Activated naive CD4-positive, alpha-beta T cell treated with anti-CD3 and anti-CD28 coated beads for 36 hours (primary cell): ENCODE data around the gene FBXO46. TPM values are rescaled to one million over a fixed set of nuclear protein-coding genes. Genes with fewer than 3 reads are reported as not detected.
A peak's percentile ranks its signal among the peaks of the same experiment; 100 is the strongest.

ENCODE experiments used
- CTCF ChIA-PET: fragments of 350-600 bp; sonication (Branson Sonifier 250); formaldehyde crosslinking; loops from one replicate; lab custom pipeline; 2021; ENCODE audit warnings: antibody characterized with exemption; lab: Charles Lee
- DNase-seq: peaks from one replicate; pipeline ENCODE4 v3.0.0-alpha.2; 2020
- H3K27ac Mint-ChIP-seq: one replicate; pipeline ENCODE4 v1.8.0; 2021; ENCODE audit warnings: mild to moderate bottlenecking, mixed read lengths
- H3K27me3 Mint-ChIP-seq: one replicate; pipeline ENCODE4 v1.8.0; 2021; ENCODE audit warnings: low read depth, mixed read lengths
- H3K36me3 Mint-ChIP-seq: one replicate; pipeline ENCODE4 v1.8.0; 2021; ENCODE audit warnings: low read depth, mixed read lengths
- H3K4me1 Mint-ChIP-seq: one replicate; pipeline ENCODE4 v1.8.0; 2021; ENCODE audit warnings: low read depth, mixed read lengths
- H3K4me3 Mint-ChIP-seq: one replicate; pipeline ENCODE4 v1.8.0; 2021; ENCODE audit warnings: mild to moderate bottlenecking, moderate library complexity, mixed read lengths
- H3K9me3 Mint-ChIP-seq: one replicate; pipeline ENCODE4 v1.8.0; 2021; ENCODE audit warnings: mixed read lengths
- intact Hi-C: fragments of 100-400 bp; cut with micrococcal nuclease; formaldehyde crosslinking; loops from one replicate; pipeline ENCODE4 v1.15.1; 2023
- total RNA-seq, 2 experiments: library from RNA; stranded (reverse); gene quantifications; one replicate each; pipeline ENCODE4 v1.2.3, GENCODE V29; 2021

Gene FBXO46, protein sequence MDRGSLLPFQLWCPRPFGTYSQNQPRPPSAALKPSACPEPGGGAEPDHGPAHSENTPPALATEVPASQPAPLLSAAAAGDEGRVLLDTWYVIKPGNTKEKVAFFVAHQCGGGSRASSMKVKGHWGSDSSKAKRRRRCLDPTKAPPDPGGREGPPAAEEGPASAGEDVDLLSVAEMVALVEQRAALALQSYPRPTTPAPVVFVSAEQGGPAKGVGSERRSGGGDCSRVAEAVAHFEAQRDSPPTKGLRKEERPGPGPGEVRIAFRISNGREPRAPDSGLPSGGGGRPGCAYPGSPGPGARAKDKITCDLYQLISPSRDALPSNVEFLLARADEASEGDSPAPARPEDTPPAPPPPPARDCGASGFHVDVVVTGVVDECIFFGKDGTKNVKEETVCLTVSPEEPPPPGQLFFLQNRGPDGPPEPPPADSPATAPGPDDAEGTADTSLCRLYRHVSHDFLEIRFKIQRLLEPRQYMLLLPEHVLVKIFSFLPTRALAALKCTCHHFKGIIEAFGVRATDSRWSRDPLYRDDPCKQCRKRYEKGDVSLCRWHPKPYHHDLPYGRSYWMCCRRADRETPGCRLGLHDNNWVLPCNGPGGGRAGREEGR
- 10 to 100 TPM; 21.8 to 23.2 TPM for total RNA-seq

DNA sequence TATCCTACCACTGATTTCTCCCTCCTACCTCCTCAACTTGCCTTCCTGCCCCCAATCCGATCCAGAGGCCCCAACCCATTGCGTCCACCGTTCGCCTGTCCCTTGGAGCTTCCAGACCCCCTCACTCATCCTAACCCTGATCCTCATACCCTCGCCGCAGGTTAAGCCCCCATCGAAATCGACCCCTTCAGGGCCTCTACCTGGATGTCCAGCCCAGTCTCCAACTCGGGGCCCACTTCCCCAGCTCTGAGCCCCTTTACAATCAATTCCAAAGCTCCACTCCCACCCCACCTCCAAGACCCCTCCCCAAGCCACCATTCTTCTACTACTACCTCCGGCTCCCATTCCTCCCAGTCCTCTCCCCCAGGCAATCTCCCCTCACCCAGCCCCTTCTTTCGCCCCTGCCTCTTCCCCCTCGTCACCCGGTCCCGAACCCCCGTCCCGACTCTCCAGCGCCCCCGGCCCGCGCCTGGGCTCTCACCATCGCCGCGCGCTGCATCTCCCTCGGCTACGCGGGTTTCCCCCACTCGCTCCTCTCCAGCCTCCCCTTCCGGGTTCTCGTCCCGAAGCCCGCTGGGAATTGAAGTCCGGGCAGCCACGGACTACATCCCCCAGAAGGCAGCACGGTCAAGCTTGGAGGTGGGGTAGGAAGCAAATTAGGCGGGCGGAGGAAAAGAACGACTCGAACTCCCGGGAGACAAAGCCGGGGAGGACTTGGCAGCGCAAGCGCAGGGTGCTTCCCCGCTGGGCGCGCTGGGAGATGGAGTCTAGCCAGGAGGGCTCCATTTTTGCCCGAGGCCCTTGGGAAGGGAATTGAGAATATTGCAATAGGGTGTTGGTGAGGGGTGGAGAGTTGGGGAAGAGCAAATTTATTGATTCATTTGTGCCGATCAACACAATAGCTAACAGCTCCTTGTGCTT lies at the start of gene FBXO46:
Gene FBXO46 (minus strand): TSS at position 529 of the 921 bp plus-strand sequence. CDS start 17,401 bp downstream, outside the sequence.
- peak within 1 kb of the TSS; percentile 83 for H3K27ac Mint-ChIP-seq
- DNase-seq, result peak; percentile 99
- no peaks in the 10 kb centered on the region for H3K9me3 Mint-ChIP-seq
- H3K27me3 Mint-ChIP-seq, result no peaks in the 10 kb centered on the region
- H3K4me3 Mint-ChIP-seq, result peak within 1 kb of the TSS; percentile 95
- no peaks in the 10 kb centered on the region for H3K36me3 Mint-ChIP-seq
- CTCF ChIA-PET, result interaction anchor here (0.8 to 2.1 kb wide), 6 partner anchors 13 to 470 kb away, joined by 4 to 13 read pairs (median 4); partner anchors contain the start of genes QPCTL, SNRPD2 and SYMPK
- peaks cover 29% of the 10 kb centered on the region for H3K4me1 Mint-ChIP-seq
- intact Hi-C loops, result loop anchor here (1.0 to 5.0 kb wide), 9 partner anchors 13 to 224 kb away; partner anchors contain the start of genes DMWD, IRF2BP1, MYPOP and OPA3

DNA sequence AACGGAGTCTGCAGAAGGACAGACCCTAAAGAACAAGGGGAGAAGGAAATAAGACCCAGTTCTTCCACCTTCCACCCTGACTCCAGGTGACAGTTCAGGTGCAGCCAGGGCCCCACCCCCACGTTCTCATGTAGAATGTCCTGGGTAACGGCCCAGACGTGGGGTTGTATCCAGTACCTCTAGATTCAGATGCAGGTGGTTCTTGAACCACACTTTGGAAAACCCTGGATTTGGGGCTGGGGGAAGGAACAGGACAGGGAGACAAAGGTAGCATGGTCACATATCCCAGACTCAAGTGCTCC lies 49.4 kb upstream of the FBXO46 start:
- no peak overlapping the region for H3K27ac Mint-ChIP-seq

DNA sequence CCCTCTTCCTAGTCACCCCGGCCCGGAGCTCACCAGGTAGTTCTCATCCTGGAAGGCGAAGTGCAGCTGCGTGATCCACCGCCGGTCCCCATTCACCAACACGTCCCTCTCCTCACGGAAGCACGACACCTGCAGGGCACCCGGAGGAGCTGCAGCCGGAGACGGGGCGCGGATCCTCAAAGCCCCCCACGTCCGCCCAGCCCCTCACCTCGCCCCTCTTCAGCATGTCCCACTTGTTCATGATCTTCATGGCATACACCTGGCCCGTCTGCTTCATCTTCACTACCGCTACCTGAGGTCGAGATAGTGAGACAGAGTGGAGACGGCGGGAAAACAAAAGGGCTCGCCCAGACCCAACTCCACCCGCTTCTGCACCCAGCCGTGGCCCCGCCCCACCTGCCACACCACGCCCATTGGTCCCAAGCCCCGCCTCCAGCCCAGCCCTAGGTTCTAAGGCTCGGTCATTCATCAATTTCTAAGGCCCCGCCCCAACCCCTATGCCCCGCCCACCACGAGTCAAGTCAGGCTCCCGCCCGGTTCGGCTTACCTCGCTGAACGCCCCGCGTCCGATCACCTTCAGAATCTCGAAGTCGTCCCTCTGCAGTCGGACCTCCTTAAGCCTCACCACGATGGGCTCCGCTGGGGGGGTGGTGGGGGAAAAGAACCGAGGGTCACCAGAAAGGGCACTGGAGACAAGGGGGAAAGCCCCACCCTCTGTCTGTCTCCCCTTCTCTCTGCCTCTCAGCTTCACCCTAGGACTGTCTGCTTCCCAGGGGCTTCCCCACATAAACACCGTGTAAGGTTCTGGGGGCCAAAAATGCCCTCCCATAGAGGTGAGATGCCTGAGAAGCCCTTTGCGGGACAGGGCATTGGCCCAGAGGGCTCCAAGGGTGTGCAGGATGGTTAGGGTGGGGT lies 48.8 kb upstream of the FBXO46 start:
- peak; percentile 93 for DNase-seq
- H3K4me3 Mint-ChIP-seq, result peak overlapping the region; percentile 65
- CTCF ChIA-PET, result interaction anchor here (0.6 to 1.3 kb wide), 10 partner anchors 8 to 1163 kb away, joined by 3 to 21 read pairs (median 4); partner anchors contain the start of gene SIX5
- H3K27me3 Mint-ChIP-seq, result peaks cover 29% of the 10 kb centered on the region
- no peak overlapping the region for H3K27ac Mint-ChIP-seq
- no peaks in the 10 kb centered on the region for H3K9me3 Mint-ChIP-seq
- peaks cover 13% of the 10 kb centered on the region for H3K4me1 Mint-ChIP-seq
- peaks cover 6% of the 10 kb centered on the region for H3K36me3 Mint-ChIP-seq
- intact Hi-C loops, result loop anchor here (1.0 kb wide), 2 partner anchors 9 to 14 kb away; no protein-coding TSS in a partner anchor

More for the DNA sequence above, 49.4 kb upstream of the FBXO46 start:
- no peak overlapping the region for H3K4me3 Mint-ChIP-seq
- H3K9me3 Mint-ChIP-seq, result no peaks in the 10 kb centered on the region
- CTCF ChIA-PET, result no interaction called here
- peaks cover 29% of the 10 kb centered on the region for H3K27me3 Mint-ChIP-seq
- intact Hi-C loops, result no loop called here
- peaks cover 6% of the 10 kb centered on the region for H3K36me3 Mint-ChIP-seq
- DNase-seq, result no peak
- H3K4me1 Mint-ChIP-seq, result peaks cover 13% of the 10 kb centered on the region

DNA sequence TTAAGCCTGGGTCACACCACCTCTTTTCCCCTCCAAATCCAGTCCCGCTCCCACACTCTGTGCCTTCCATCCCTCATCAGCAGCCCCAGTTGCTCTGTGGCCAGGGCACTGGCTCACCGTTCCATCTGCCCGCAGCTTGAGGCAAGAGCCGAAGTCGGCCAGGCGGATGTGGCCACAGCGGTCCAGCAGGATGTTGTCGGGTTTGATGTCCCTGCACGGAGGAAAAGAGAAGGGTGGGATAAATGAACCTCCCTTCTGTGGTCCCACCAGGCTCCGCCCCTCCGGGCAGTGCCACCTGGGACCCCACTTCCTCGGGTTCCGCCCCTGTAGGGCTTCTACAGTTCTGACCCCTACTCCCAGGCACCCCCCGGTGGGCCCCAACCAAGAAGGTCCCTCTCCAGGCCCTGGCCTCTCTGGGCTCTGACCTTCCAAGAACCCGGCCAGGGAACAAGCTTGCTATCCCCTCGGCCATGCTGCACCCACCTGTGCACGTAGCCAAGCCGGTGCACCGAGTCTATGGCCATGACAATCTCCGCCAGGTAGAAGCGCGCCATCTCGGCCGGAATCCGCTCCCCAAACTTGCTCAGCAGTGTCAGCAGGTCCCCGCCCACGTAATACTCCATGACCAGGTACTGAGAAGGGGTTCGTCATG lies 47.4 kb upstream of the FBXO46 start:
- H3K27me3 Mint-ChIP-seq, result peaks cover 29% of the 10 kb centered on the region
- no peak for DNase-seq
- H3K36me3 Mint-ChIP-seq, result peaks cover 6% of the 10 kb centered on the region
- H3K4me1 Mint-ChIP-seq, result peaks cover 13% of the 10 kb centered on the region
- H3K9me3 Mint-ChIP-seq, result no peaks in the 10 kb centered on the region
- intact Hi-C loops, result no loop called here
- H3K27ac Mint-ChIP-seq, result no peak overlapping the region
- H3K4me3 Mint-ChIP-seq, result no peak overlapping the region
- CTCF ChIA-PET, result interaction anchor here (0.5 to 0.7 kb wide), 2 partner anchors 20 to 21 kb away, joined by 3 to 7 read pairs; no protein-coding TSS in a partner anchor

DNA sequence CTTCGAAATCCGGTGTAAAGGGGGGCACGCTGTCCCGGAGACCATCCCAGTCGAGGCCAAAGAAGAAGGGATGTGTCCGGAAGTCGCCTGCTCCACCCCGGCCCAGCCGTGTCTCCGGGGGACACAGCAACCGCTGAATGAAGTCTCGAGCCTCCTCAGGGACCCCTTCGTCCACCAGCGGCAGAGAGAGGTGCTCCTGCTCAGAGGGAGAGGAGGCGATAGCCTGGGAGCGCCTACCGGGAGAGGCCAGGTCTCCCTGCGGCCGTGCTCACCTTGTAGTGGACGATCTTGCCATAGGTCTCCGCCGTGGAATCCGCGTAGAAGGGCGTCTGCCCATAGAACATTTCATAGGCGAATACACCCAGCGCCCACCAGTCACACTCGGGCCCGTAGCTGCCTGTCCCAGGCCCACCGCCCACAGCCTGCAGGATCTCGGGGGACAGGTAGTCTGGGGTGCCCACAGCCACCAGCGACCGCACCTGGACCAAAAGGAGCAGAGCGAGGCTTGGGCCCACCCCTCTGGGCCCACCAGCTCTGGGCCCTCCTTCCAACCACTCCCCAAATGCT lies 46.8 kb upstream of the FBXO46 start:
- H3K27ac Mint-ChIP-seq, result no peak overlapping the region
- H3K36me3 Mint-ChIP-seq, result peaks cover 6% of the 10 kb centered on the region
- CTCF ChIA-PET, result interaction anchor here (0.5 to 1.1 kb wide), 3 partner anchors 16 to 22 kb away, joined by 3 to 7 read pairs (median 4); partner anchors contain the start of gene DMWD
- intact Hi-C loops, result no loop called here
- no peak overlapping the region for H3K4me3 Mint-ChIP-seq
- no peaks in the 10 kb centered on the region for H3K9me3 Mint-ChIP-seq
- DNase-seq, result no peak
- H3K27me3 Mint-ChIP-seq, result peaks cover 29% of the 10 kb centered on the region
- H3K4me1 Mint-ChIP-seq, result peaks cover 13% of the 10 kb centered on the region

DNA sequence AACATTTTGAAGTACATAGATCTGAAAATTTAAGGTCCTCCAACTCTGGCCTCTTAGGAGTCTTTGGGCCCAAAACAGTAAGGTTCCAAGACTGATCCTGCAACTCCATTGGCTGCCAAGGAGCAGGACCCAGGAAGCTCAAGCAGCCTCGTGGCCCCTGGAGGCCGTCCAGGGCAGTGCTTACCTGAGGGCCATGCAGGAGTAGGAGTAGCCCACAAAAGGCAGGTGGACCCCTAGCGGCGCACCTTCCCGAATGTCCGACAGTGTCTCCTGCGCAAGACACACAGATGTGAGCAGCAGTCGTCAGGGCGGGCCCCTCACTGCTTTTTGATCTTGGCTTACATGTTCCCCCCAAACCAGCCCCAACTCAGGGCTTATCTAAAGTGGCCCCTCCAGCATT lies 44.1 kb upstream of the FBXO46 start:
- no peak overlapping the region for H3K27ac Mint-ChIP-seq
- no peak overlapping the region for H3K4me3 Mint-ChIP-seq
- H3K27me3 Mint-ChIP-seq, result peaks cover 19% of the 10 kb centered on the region
- DNase-seq, result no peak
- no peaks in the 10 kb centered on the region for H3K9me3 Mint-ChIP-seq
- H3K4me1 Mint-ChIP-seq, result peaks cover 14% of the 10 kb centered on the region
- H3K36me3 Mint-ChIP-seq, result peaks cover 6% of the 10 kb centered on the region
- CTCF ChIA-PET, result no interaction called here
- intact Hi-C loops, result no loop called here

DNA sequence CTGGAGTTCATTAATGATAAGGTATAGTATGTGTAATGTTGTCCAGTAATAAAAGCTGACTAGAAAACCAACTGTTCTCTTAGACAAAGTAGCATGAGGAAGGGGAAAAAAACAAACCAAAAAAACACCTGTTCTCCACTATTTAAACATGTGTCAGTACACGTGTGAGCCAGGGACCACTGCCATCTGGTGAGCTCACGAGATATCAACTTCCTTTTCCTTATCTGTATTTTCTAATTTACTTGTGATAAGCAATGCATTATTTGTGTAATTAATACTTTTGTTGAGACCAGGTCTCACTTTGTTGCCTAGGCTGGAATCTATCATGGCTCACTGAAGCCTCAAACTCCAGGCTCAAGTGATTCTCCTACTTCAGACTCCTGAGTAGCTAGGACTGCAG lies 42.7 kb upstream of the FBXO46 start:
- H3K4me3 Mint-ChIP-seq, result no peak overlapping the region

DNA sequence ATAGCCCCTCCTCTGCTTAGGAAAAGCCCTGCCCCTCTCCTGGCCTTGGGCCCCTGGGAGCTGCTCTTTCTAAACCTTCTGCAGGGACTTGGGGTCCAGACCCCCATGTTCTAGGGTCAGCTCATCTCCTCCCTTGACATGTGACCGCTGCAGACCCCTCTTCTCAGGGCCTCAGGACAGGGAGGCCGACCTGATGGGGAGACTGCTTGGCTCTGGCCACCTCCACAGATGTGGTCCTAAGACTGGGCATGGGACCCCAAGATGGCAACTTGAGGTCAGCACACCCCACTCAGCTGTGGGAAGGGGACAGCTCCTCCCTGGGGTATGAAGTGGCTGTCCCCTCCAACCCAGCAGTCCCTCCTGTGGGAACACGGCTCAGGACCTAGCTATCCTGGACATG lies 42.2 kb upstream of the FBXO46 start:
- H3K9me3 Mint-ChIP-seq, result no peaks in the 10 kb centered on the region
- CTCF ChIA-PET, result interaction anchor here (0.5 to 6.1 kb wide), 2 partner anchors 27 to 187 kb away, joined by 4 to 127 read pairs; no protein-coding TSS in a partner anchor
- peaks cover 10% of the 10 kb centered on the region for H3K27me3 Mint-ChIP-seq
- intact Hi-C loops, result no loop called here
- peaks cover 6% of the 10 kb centered on the region for H3K36me3 Mint-ChIP-seq
- H3K27ac Mint-ChIP-seq, result no peak overlapping the region
- no peak overlapping the region for H3K4me3 Mint-ChIP-seq
- no peak for DNase-seq
- peaks cover 5% of the 10 kb centered on the region for H3K4me1 Mint-ChIP-seq

More for the DNA sequence above, 42.7 kb upstream of the FBXO46 start:
- intact Hi-C loops, result no loop called here
- CTCF ChIA-PET, result interaction anchor here (0.5 to 6.1 kb wide), 3 partner anchors 26 to 188 kb away, joined by 4 to 127 read pairs (median 4); no protein-coding TSS in a partner anchor
- H3K9me3 Mint-ChIP-seq, result no peaks in the 10 kb centered on the region
- H3K27ac Mint-ChIP-seq, result no peak overlapping the region
- H3K4me1 Mint-ChIP-seq, result peaks cover 6% of the 10 kb centered on the region
- H3K27me3 Mint-ChIP-seq, result peaks cover 9% of the 10 kb centered on the region
- peaks cover 6% of the 10 kb centered on the region for H3K36me3 Mint-ChIP-seq
- no peak for DNase-seq

DNA sequence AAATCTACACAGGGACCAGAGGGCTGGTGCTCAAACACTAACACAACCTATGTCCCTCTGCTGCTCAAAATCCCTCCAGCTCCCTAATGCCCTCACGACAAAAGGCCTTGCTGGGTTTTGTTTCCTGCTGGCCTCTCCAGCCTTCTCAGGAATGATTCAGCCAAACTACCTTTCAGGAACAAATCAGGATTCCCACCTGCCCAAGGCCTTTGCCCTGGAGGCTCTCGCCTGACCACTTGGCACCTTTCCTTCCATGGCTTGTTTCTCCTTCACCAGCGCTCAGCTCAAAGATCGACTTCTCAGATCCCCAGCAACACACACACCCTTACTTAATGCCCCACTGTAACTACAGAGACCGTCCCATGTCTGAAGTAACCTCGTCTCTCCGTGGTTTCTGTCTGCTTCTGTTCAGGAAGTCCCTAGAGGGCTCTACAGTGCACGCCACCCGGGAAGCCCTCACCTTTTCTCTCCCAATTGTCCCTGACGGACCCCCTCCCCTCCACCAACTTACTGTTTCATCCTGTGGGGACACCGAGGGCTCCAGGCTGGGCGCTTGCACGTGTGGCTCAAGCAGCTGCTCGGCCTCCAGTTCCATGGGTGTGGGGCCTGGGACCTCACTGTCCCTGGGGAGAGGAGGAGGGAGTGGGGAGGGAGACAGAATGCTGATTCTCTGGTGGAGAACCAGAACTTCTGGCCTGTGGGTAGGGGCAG lies 41.6 kb upstream of the FBXO46 start:
- Mint-ChIP-seq H3K27ac (no peak overlapping the region), H3K9me3 (no peaks in the 10 kb centered on the region), H3K36me3 (peaks cover 4% of the 10 kb centered on the region), H3K27me3 (peaks cover 12% of the 10 kb centered on the region), H3K4me1 (peaks cover 8% of the 10 kb centered on the region), H3K4me3 (no peak overlapping the region)
- no peak for DNase-seq
- CTCF ChIA-PET, result interaction anchor here (2.5 to 6.1 kb wide), 2 partner anchors 27 to 45 kb away, joined by 9 to 127 read pairs; no protein-coding TSS in a partner anchor
- intact Hi-C loops, result no loop called here
